Peyer's patch (tissue), 4 donors: ENCODE results near the gene KCNQ1.

Experiments used
- CTCF ChIP-seq, 6 experiments: fragments of 450-650 bp in 4 of 6; fragments of 200-600 bp in 2 of 6; sonication (generic) in 1 of 6; IDR thresholded peaks; one replicate each; pipeline ENCODE4 v1.5.1; 2017 to 2019; ENCODE audit warnings: antibody characterized with exemption in 6 of 6, mild to moderate bottlenecking in 3 of 6, moderate library complexity in 1 of 6
- POLR2A ChIP-seq, 2 donors: fragments of 450-650 bp; IDR thresholded peaks; one replicate each; pipeline ENCODE4 v1.5.1; 2017; ENCODE audit warnings: antibody characterized with exemption in 2 of 2, mild to moderate bottlenecking in 2 of 2, moderate library complexity in 2 of 2

- no peak for TF ChIP-seq CTCF (IDR thresholded peaks at IDR 0.05)
- no peak for TF ChIP-seq POLR2A (IDR thresholded peaks at IDR 0.05)
Observed at GRCh38 chr11:2846056-2846455, 401.2 kb downstream of the KCNQ1 start.
